Thyroid gland (tissue), 4 donors: ENCODE measurements around the gene DGKH.

ENCODE experiments used
- POLR2A ChIP-seq, 2 donors: fragments of 450-650 bp; IDR thresholded peaks; one replicate each; pipeline ENCODE4 v1.6.1; 2017; ENCODE audit warnings: antibody characterized with exemption in 2 of 2, mild to moderate bottlenecking in 2 of 2, moderate library complexity in 1 of 2
- TF ChIP-seq, protein P1 (sequence below), 6 experiments: fragments of 200-600 bp in 3 of 6; fragments of 450-650 bp in 3 of 6; sonication (generic) in 3 of 6; IDR thresholded peaks; one replicate each; pipeline ENCODE4 v1.5.1; 2016 to 2019; ENCODE audit warnings: antibody characterized with exemption in 6 of 6, mild to moderate bottlenecking in 2 of 6, inconsistent platforms in 1 of 6, moderate library complexity in 1 of 6

DNA sequence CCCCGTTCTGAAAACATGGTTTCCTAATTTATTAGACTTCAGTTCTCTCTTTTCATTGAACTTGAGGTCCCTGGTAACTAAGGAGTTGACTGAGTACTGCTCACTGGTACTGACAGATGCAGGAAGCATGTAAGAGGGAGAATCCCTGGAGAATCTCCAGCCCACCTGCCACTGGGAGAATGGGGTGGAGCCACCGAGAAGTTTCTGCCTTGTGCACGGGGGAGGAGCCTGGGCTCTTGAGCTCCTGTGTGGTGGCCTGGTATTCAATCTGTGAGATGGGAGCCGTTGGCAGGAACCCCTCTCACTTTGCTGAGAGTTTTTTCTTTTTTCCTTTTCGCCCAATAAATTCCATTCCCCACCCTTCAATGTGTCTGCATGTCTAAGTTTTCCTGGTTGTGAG, 210.3 kb downstream of the DGKH start:
- TF ChIP-seq, protein P1, sequence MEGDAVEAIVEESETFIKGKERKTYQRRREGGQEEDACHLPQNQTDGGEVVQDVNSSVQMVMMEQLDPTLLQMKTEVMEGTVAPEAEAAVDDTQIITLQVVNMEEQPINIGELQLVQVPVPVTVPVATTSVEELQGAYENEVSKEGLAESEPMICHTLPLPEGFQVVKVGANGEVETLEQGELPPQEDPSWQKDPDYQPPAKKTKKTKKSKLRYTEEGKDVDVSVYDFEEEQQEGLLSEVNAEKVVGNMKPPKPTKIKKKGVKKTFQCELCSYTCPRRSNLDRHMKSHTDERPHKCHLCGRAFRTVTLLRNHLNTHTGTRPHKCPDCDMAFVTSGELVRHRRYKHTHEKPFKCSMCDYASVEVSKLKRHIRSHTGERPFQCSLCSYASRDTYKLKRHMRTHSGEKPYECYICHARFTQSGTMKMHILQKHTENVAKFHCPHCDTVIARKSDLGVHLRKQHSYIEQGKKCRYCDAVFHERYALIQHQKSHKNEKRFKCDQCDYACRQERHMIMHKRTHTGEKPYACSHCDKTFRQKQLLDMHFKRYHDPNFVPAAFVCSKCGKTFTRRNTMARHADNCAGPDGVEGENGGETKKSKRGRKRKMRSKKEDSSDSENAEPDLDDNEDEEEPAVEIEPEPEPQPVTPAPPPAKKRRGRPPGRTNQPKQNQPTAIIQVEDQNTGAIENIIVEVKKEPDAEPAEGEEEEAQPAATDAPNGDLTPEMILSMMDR (IDR thresholded peaks at IDR 0.05), result no peak
- TF ChIP-seq POLR2A (IDR thresholded peaks at IDR 0.05), result no peak
